Activated CD4-positive, alpha-beta T cell treated with anti-CD3 and anti-CD28 coated beads, Interleukin-2, Interleukin-4, amounts not matched to agents 100 ng/mL and 50 ng/mL, durations not matched to agents 16 hours and 8 hours (primary cell): ENCODE results near the gene PCDHGA7.
"Not testable (repeated sequence)": the region's sequence is repeated elsewhere in the genome, so short reads cannot be mapped to it uniquely, and the experiment has no call there.

Experiments
- DNase-seq: peaks from one replicate; pipeline ENCODE4 v3.0.0-alpha.2; 2020; ENCODE audit warnings: low spot score

PCDHGA7 gene

GRCh38 chr5:141430332-141431113 is 48.0 kb downstream of the PCDHGA7 start, which contains the start of gene PCDHGA12:
Gene PCDHGA12, plus strand, starts transcription at chr5:141430507. Its CDS starts 253 bp downstream, at chr5:141430760.
- DNase-seq: peak; percentile 41

GRCh38 chr5:141431286-141431685 is 48.7 kb downstream of the PCDHGA7 start:
- no peak for DNase-seq

- DNase-seq: not testable (repeated sequence)
Measured at GRCh38 chr5:141432308-141432707, 49.8 kb downstream of the PCDHGA7 start.

GRCh38 chr5:141432726-141433125 is 50.2 kb downstream of the PCDHGA7 start:
- DNase-seq: not testable (repeated sequence)

DNA sequence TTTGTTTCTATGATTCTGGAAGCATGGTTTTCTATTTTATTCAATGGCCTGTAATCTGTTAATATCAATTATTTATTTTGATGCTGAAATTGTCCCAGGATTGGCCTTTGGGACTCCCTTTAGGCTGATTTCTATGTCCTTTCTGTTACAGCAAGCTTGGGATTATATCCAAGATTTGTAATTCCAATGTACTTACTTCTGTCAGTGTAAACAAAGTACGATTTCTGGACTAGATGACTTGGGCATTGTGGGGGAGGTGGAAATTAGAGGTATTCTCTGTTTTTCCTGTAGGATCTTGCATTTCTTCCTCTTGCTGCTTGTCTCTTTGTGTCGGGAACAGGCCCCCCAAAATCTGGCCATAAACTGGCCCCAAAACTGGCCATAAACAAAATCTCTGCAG is 51.5 kb downstream of the PCDHGA7 start:
- DNase-seq: no peak
